ENCODE data around the gene PPA2.

DNA sequence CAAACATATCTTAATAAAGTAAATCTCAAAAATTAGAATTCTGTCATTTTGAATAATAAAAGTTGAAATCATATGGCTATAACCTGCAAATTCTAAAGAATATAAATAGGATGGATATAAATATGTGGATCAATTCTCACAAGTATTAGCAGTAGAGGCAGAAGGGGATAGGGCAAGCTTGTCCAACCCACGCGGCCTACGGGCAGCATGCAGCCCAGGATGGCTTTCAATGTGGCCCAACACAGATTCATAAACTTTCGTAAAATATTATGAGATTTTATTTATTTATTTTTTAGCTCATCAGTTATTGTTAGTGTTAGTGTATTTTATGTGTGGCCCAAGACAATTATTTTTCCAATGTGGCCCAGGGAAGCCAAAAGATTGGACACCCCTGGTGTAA, 41.4 kb downstream of the PPA2 start:
- TF ChIP-seq, protein P1, sequence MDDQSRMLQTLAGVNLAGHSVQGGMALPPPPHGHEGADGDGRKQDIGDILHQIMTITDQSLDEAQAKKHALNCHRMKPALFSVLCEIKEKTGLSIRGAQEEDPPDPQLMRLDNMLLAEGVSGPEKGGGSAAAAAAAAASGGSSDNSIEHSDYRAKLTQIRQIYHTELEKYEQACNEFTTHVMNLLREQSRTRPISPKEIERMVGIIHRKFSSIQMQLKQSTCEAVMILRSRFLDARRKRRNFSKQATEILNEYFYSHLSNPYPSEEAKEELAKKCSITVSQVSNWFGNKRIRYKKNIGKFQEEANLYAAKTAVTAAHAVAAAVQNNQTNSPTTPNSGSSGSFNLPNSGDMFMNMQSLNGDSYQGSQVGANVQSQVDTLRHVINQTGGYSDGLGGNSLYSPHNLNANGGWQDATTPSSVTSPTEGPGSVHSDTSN (IDR thresholded peaks at IDR 0.05; ENCODE audit: insufficient replicate concordance, low read depth, low read length) = no peak
- TF ChIP-seq ZNF274 (IDR thresholded peaks at IDR 0.05; ENCODE audit: insufficient read depth, insufficient read length) = no peak
- TF ChIP-seq RFX5 (IDR thresholded peaks at IDR 0.05; ENCODE audit: low read depth, low read length) = no peak
- TF ChIP-seq, protein P2, sequence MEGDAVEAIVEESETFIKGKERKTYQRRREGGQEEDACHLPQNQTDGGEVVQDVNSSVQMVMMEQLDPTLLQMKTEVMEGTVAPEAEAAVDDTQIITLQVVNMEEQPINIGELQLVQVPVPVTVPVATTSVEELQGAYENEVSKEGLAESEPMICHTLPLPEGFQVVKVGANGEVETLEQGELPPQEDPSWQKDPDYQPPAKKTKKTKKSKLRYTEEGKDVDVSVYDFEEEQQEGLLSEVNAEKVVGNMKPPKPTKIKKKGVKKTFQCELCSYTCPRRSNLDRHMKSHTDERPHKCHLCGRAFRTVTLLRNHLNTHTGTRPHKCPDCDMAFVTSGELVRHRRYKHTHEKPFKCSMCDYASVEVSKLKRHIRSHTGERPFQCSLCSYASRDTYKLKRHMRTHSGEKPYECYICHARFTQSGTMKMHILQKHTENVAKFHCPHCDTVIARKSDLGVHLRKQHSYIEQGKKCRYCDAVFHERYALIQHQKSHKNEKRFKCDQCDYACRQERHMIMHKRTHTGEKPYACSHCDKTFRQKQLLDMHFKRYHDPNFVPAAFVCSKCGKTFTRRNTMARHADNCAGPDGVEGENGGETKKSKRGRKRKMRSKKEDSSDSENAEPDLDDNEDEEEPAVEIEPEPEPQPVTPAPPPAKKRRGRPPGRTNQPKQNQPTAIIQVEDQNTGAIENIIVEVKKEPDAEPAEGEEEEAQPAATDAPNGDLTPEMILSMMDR (IDR thresholded peaks at IDR 0.05 in 2 of 3, conservative IDR thresholded peaks at IDR 0.05 in 1 of 3; ENCODE audit: control insufficient read depth in 2 of 3, extremely low read depth in 1 of 3, insufficient read depth in 1 of 3, low read depth in 3 of 3, low read length in 3 of 3) = no peak
- TF ChIP-seq ZZZ3 (IDR thresholded peaks at IDR 0.05; ENCODE audit: control insufficient read depth, insufficient read length, low read depth) = no peak
- TF ChIP-seq CEBPB (IDR thresholded peaks at IDR 0.05; ENCODE audit: borderline replicate concordance in 1 of 2, low read depth in 2 of 2, low read length in 2 of 2) = no peak
- TF ChIP-seq ESRRA (IDR thresholded peaks at IDR 0.05; ENCODE audit: low read length) = no peak
- TF ChIP-seq SP1 (IDR thresholded peaks at IDR 0.05; ENCODE audit: low read depth, low read length) = no peak
- TF ChIP-seq, protein P3, sequence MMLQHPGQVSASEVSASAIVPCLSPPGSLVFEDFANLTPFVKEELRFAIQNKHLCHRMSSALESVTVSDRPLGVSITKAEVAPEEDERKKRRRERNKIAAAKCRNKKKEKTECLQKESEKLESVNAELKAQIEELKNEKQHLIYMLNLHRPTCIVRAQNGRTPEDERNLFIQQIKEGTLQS (IDR thresholded peaks at IDR 0.05; ENCODE audit: borderline replicate concordance, extremely low read depth, low read depth, low read length) = no peak
- TF ChIP-seq, protein P4, sequence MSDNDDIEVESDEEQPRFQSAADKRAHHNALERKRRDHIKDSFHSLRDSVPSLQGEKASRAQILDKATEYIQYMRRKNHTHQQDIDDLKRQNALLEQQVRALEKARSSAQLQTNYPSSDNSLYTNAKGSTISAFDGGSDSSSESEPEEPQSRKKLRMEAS (IDR thresholded peaks at IDR 0.05; ENCODE audit: low read depth, low read length) = no peak
- no peak for TF ChIP-seq CHD2 (IDR thresholded peaks at IDR 0.05; ENCODE audit: borderline replicate concordance, low read depth, low read length)
- TF ChIP-seq GABPA (IDR thresholded peaks at IDR 0.05; ENCODE audit: low read depth) = no peak
- TF ChIP-seq, protein P5, sequence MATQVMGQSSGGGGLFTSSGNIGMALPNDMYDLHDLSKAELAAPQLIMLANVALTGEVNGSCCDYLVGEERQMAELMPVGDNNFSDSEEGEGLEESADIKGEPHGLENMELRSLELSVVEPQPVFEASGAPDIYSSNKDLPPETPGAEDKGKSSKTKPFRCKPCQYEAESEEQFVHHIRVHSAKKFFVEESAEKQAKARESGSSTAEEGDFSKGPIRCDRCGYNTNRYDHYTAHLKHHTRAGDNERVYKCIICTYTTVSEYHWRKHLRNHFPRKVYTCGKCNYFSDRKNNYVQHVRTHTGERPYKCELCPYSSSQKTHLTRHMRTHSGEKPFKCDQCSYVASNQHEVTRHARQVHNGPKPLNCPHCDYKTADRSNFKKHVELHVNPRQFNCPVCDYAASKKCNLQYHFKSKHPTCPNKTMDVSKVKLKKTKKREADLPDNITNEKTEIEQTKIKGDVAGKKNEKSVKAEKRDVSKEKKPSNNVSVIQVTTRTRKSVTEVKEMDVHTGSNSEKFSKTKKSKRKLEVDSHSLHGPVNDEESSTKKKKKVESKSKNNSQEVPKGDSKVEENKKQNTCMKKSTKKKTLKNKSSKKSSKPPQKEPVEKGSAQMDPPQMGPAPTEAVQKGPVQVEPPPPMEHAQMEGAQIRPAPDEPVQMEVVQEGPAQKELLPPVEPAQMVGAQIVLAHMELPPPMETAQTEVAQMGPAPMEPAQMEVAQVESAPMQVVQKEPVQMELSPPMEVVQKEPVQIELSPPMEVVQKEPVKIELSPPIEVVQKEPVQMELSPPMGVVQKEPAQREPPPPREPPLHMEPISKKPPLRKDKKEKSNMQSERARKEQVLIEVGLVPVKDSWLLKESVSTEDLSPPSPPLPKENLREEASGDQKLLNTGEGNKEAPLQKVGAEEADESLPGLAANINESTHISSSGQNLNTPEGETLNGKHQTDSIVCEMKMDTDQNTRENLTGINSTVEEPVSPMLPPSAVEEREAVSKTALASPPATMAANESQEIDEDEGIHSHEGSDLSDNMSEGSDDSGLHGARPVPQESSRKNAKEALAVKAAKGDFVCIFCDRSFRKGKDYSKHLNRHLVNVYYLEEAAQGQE (IDR thresholded peaks at IDR 0.05; ENCODE audit: low read depth, low read length) = no peak

Measured in GM12878 (cell line).